ENCODE measurements around the gene ANP32E. TPM values are rescaled to one million over a fixed set of nuclear protein-coding genes. Genes with fewer than 3 reads are reported as not detected.

The ANP32E gene

GRCh38 chr1:150171801-150172200, 64.1 kb downstream of the ANP32E start:
- Histone ChIP-seq H3K9me3 (replicated peaks in 1 of 2; ENCODE audit: control insufficient read depth in 2 of 2, insufficient read depth in 1 of 2, low read depth in 1 of 2, low read length in 2 of 2) (no peaks in the 10 kb centered on the region), H3K14ac (ENCODE audit: low read length) (no peak overlapping the region), H3K36me3 (replicated peaks in 1 of 2; ENCODE audit: control insufficient read depth in 2 of 2, insufficient read depth in 2 of 2, low read length in 2 of 2) (no peaks in the 10 kb centered on the region), H3K4me1 (ENCODE audit: control insufficient read depth in 2 of 2, insufficient read depth in 1 of 2, low read depth in 1 of 2, low read length in 2 of 2) (peaks cover 6 to 11% of the 10 kb centered on the region in 2 donors), H3K4me2 (ENCODE audit: insufficient read depth, low read length, poor library complexity, severe bottlenecking) (no peak overlapping the region), H3K4ac (ENCODE audit: low read length) (no peak overlapping the region), H2BK12ac (ENCODE audit: low read length) (no peak overlapping the region), H2BK120ac (ENCODE audit: low read depth, low read length) (no peak overlapping the region), H2BK15ac (ENCODE audit: low read length) (no peak overlapping the region), H4K91ac (ENCODE audit: low read depth, low read length, poor library complexity) (no peak overlapping the region), H3K79me1 (ENCODE audit: low read depth, low read length) (no peaks in the 10 kb centered on the region), H4K8ac (ENCODE audit: low read depth, low read length) (no peak overlapping the region), H2AFZ (ENCODE audit: low read length) (no peak overlapping the region), H3K23ac (ENCODE audit: low read depth, low read length, poor library complexity) (no peak overlapping the region), H3K4me3 (ENCODE audit: low read length in 2 of 2) (no peak overlapping the region), H3K27me3 (ENCODE audit: control insufficient read depth in 3 of 3, insufficient read depth in 3 of 3, low read depth in 1 of 3, low read length in 3 of 3) (no peaks in the 10 kb centered on the region), H3K9ac (ENCODE audit: low read depth, low read length, poor library complexity) (no peak overlapping the region), H3K18ac (ENCODE audit: low read length) (no peak overlapping the region), H3K27ac (replicated peaks; ENCODE audit: low read length) (no peak overlapping the region), H2AK5ac (ENCODE audit: low read depth, low read length) (no peak overlapping the region), H2BK5ac (ENCODE audit: low read length) (no peak overlapping the region)
- DNase-seq (ENCODE audit: low spot score): no peak
- no CpG with 5 or more reads among the region's 2 CpGs for WGBS, 2 donors (ENCODE audit: extremely low coverage in 2 of 2, insufficient read length in 2 of 2, insufficient replicate concordance in 1 of 2)

GRCh38 chr1:150168960-150169601, 66.8 kb downstream of the ANP32E start:
- Histone ChIP-seq H3K4me1 (ENCODE audit: control insufficient read depth in 2 of 2, insufficient read depth in 1 of 2, low read depth in 1 of 2, low read length in 2 of 2) (peaks cover 8 to 11% of the 10 kb centered on the region in 2 donors), H3K79me1 (ENCODE audit: low read depth, low read length) (no peaks in the 10 kb centered on the region), H3K18ac (ENCODE audit: low read length) (no peak overlapping the region), H3K36me3 (replicated peaks in 1 of 2; ENCODE audit: control insufficient read depth in 2 of 2, insufficient read depth in 2 of 2, low read length in 2 of 2) (no peaks in the 10 kb centered on the region), H2BK15ac (ENCODE audit: low read length) (no peak overlapping the region), H2AK5ac (ENCODE audit: low read depth, low read length) (no peak overlapping the region), H2BK120ac (ENCODE audit: low read depth, low read length) (no peak overlapping the region), H2AFZ (ENCODE audit: low read length) (no peak overlapping the region), H4K91ac (ENCODE audit: low read depth, low read length, poor library complexity) (no peak overlapping the region), H3K4me3 (ENCODE audit: low read length in 2 of 2) (no peak overlapping the region), H3K9me3 (replicated peaks in 1 of 2; ENCODE audit: control insufficient read depth in 2 of 2, insufficient read depth in 1 of 2, low read depth in 1 of 2, low read length in 2 of 2) (no peaks in the 10 kb centered on the region), H2BK12ac (ENCODE audit: low read length) (no peak overlapping the region), H3K14ac (ENCODE audit: low read length) (no peak overlapping the region), H3K23ac (ENCODE audit: low read depth, low read length, poor library complexity) (no peak overlapping the region), H3K27me3 (ENCODE audit: control insufficient read depth in 3 of 3, insufficient read depth in 3 of 3, low read depth in 1 of 3, low read length in 3 of 3) (no peaks in the 10 kb centered on the region), H2BK5ac (ENCODE audit: low read length) (no peak overlapping the region), H3K27ac (replicated peaks; ENCODE audit: low read length) (no peak overlapping the region), H3K4me2 (ENCODE audit: insufficient read depth, low read length, poor library complexity, severe bottlenecking) (no peak overlapping the region), H4K8ac (ENCODE audit: low read depth, low read length) (no peak overlapping the region), H3K9ac (ENCODE audit: low read depth, low read length, poor library complexity) (no peak overlapping the region), H3K4ac (ENCODE audit: low read length) (no peak overlapping the region)
- WGBS, 2 donors (ENCODE audit: extremely low coverage in 2 of 2, insufficient read length in 2 of 2, insufficient replicate concordance in 1 of 2): no CpG with 5 or more reads among the region's 6 CpGs
- DNase-seq (ENCODE audit: low spot score): no peak

Small RNA genes lying within 50 kb of the gene (small RNA-seq; reads per million reads assigned to genes)
- gene RN7SL480P (ENCODE audit: insufficient read depth): not detected
- gene RNU2-17P (ENCODE audit: insufficient read depth): not detected

Data from neuronal stem cell (in vitro differentiated cells).